Measurements from ENCODE around the gene MAMDC4. TPM values are rescaled to one million over a fixed set of nuclear protein-coding genes. Genes with fewer than 3 reads are reported as not detected.

Gene MAMDC4
- polyA plus RNA-seq, 3 donors = 0.07 to 5.2 TPM; not detected in 1

DNA sequence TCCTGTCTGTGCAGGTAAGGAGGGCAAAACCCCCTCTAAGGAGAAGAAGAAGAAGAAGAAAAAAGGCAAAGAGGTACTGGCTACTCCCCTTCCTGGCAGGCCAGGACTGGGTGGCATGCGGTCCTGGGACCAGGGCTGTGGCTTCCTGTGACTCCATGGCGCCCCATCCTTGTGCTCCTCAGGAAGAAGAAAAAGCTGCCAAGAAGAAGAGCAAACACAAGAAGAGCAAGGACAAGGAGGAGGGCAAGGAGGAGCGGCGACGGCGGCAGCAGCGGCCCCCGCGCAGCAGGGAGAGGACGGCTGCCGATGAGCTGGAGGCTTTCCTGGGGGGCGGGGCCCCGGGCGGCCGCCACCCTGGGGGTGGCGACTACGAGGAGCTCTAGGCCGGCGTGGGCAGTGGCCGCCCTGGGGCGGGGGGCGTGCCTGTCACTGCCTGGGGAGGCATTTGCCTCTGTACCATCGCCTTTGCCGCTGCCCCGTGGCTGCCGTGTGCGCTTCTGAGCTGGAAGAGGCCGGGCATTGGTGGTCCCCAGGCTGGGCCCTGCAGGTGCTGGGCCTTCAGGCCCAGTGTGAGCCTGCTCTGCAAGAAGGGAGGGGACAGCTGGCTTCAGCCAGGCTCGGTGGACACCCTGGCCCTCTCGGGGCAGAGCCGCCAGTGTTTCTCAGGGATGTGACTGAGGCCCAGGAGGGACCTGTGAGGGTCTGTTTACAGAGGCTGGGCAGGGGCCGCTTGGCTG is 11.8 kb upstream of the MAMDC4 start:
- Histone ChIP-seq H2AFZ (ENCODE audit: insufficient read depth, low read depth, low read length, poor library complexity, severe bottlenecking) (no peak overlapping the region), H3K4me2 (replicated peaks; ENCODE audit: extremely low read depth, low read length, poor library complexity, severe bottlenecking) (no peak overlapping the region), H3K27ac (ENCODE audit: low read depth in 1 of 2, low read length in 2 of 2) (no peak overlapping the region), H3K9ac (ENCODE audit: insufficient read depth, low read length, poor library complexity, severe bottlenecking) (no peak overlapping the region), H3K27me3 (ENCODE audit: control insufficient read depth in 2 of 2, insufficient read depth in 2 of 2, low read length in 2 of 2) (peaks cover 3 to 25% of the 10 kb centered on the region in 2 donors), H3K4me3 (replicated peaks in 1 of 3; ENCODE audit: low read depth in 2 of 3, low read length in 3 of 3) (no peak overlapping the region), H3K36me3 (replicated peaks in 1 of 2; ENCODE audit: control insufficient read depth in 1 of 2, insufficient read depth in 2 of 2, low read length in 2 of 2) (peaks cover 30 to 35% of the 10 kb centered on the region in 2 donors), H3K79me2 (ENCODE audit: insufficient read depth, low read length) (no peaks in the 10 kb centered on the region), H4K20me1 (ENCODE audit: insufficient read depth, low read length) (no peaks in the 10 kb centered on the region), H3K9me3 (replicated peaks in 1 of 2; ENCODE audit: control insufficient read depth in 1 of 2, insufficient read depth in 1 of 2, low read length in 2 of 2) (no peaks in the 10 kb centered on the region), H3K4me1 (ENCODE audit: control insufficient read depth in 1 of 2, insufficient read depth in 2 of 2, low read length in 2 of 2) (peaks cover 15 to 25% of the 10 kb centered on the region in 2 donors)
- TF ChIP-seq, protein P1, sequence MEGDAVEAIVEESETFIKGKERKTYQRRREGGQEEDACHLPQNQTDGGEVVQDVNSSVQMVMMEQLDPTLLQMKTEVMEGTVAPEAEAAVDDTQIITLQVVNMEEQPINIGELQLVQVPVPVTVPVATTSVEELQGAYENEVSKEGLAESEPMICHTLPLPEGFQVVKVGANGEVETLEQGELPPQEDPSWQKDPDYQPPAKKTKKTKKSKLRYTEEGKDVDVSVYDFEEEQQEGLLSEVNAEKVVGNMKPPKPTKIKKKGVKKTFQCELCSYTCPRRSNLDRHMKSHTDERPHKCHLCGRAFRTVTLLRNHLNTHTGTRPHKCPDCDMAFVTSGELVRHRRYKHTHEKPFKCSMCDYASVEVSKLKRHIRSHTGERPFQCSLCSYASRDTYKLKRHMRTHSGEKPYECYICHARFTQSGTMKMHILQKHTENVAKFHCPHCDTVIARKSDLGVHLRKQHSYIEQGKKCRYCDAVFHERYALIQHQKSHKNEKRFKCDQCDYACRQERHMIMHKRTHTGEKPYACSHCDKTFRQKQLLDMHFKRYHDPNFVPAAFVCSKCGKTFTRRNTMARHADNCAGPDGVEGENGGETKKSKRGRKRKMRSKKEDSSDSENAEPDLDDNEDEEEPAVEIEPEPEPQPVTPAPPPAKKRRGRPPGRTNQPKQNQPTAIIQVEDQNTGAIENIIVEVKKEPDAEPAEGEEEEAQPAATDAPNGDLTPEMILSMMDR (IDR thresholded peaks at IDR 0.05) = no peak
- H3K27me3 Mint-ChIP-seq (ENCODE audit: low read depth in 3 of 3) = peaks cover 11 to 31% (median 22%) of the 10 kb centered on the region in 3 donors
- H3K4me1 Mint-ChIP-seq = peaks cover 8% of the 10 kb centered on the region
- peaks cover 18 to 46% of the 10 kb centered on the region in 2 donors for H3K36me3 Mint-ChIP-seq
- peak overlapping the region in 4 of 7 donors; percentile 54 to 85 (median 78) for H3K27ac Mint-ChIP-seq
- no peak overlapping the region for H3K4me3 Mint-ChIP-seq
- intact Hi-C loops (cut with micrococcal nuclease) = loop anchor here (5.0 to 10.0 kb wide), 3 partner anchors 33 to 192 kb away; partner anchors contain the start of genes C8G (in 1 of the 2), FBXW5 (in 1 of the 2), FUT7 (in 1 of the 2) and RABL6 (in 1 of the 2)
- 91% methylated on average over 32 of the region's 32 CpGs for WGBS (ENCODE audit: insufficient coverage)
- H3K9me3 Mint-ChIP-seq = peaks cover 0 to 8% (median 4%) of the 10 kb centered on the region in 7 donors
- no peak for DNase-seq

GRCh38 chr9:136840877-136841645 is 11.1 kb upstream of the MAMDC4 start:
- H4K20me1 ChIP-seq (ENCODE audit: insufficient read depth, low read length) = no peaks in the 10 kb centered on the region
- Mint-ChIP-seq H3K27me3 (ENCODE audit: low read depth in 3 of 3) (peaks cover 16 to 39% (median 27%) of the 10 kb centered on the region in 3 donors), H3K36me3 (peaks cover 18 to 39% of the 10 kb centered on the region in 2 donors), H3K4me1 (peaks cover 8% of the 10 kb centered on the region), H3K4me3 (no peak overlapping the region), H3K27ac (no peak overlapping the region), H3K9me3 (peaks cover 0 to 12% (median 6%) of the 10 kb centered on the region in 7 donors)
- H3K9me3 ChIP-seq (replicated peaks in 1 of 2; ENCODE audit: control insufficient read depth in 1 of 2, insufficient read depth in 1 of 2, low read length in 2 of 2) = no peaks in the 10 kb centered on the region
- H3K36me3 ChIP-seq (replicated peaks in 1 of 2; ENCODE audit: control insufficient read depth in 1 of 2, insufficient read depth in 2 of 2, low read length in 2 of 2) = peaks cover 24 to 28% of the 10 kb centered on the region in 2 donors
- H3K27ac ChIP-seq (ENCODE audit: low read depth in 1 of 2, low read length in 2 of 2) = no peak overlapping the region
- intact Hi-C loops (cut with micrococcal nuclease) = loop anchor here (5.0 to 10.0 kb wide), 3 partner anchors 34 to 191 kb away; partner anchors contain the start of genes C8G (in 1 of the 2), FBXW5 (in 1 of the 2), FUT7 (in 1 of the 2) and RABL6 (in 1 of the 2)
- WGBS (ENCODE audit: insufficient coverage) = 90% methylated on average over 18 of the region's 28 CpGs
- no peak overlapping the region for H2AFZ ChIP-seq (ENCODE audit: insufficient read depth, low read depth, low read length, poor library complexity, severe bottlenecking)
- TF ChIP-seq, protein P1 (IDR thresholded peaks at IDR 0.05) = no peak
- H3K9ac ChIP-seq (ENCODE audit: insufficient read depth, low read length, poor library complexity, severe bottlenecking) = no peak overlapping the region
- no peak overlapping the region for H3K4me2 ChIP-seq (replicated peaks; ENCODE audit: extremely low read depth, low read length, poor library complexity, severe bottlenecking)
- no peak overlapping the region for H3K4me3 ChIP-seq (replicated peaks in 1 of 3; ENCODE audit: low read depth in 2 of 3, low read length in 3 of 3)
- H3K27me3 ChIP-seq (ENCODE audit: control insufficient read depth in 2 of 2, insufficient read depth in 2 of 2, low read length in 2 of 2) = peaks cover 8 to 27% of the 10 kb centered on the region in 2 donors
- H3K79me2 ChIP-seq (ENCODE audit: insufficient read depth, low read length) = no peaks in the 10 kb centered on the region
- H3K4me1 ChIP-seq (ENCODE audit: control insufficient read depth in 1 of 2, insufficient read depth in 2 of 2, low read length in 2 of 2) = peaks cover 15 to 25% of the 10 kb centered on the region in 2 donors
- DNase-seq = no peak

All from CD14-positive monocyte (primary cell).